GM12878 (cell line): ENCODE data around the gene EPDR1. TPM values are rescaled to one million over a fixed set of nuclear protein-coding genes. Genes with fewer than 3 reads are reported as not detected.

Experiments used
- ATAC-seq: fragments of 200-7000 bp; cut with Tn5 transposase; 3 replicates; pipeline ENCODE4 v1.9.1; 2020; ENCODE audit warnings: mild to moderate bottlenecking, moderate library complexity
- BruUV-seq: library from RNA; stranded (reverse); fragments of 400-500 nt; replicated peaks from 2 replicates; lab custom pipeline; 2021; lab: Mats Ljungman, UMichigan
- CTCF ChIA-PET: fragments of 300-600 bp; sonication (Branson Sonifier 250); formaldehyde crosslinking; extraction: SDS; loops from one replicate; lab custom pipeline; 2021; ENCODE audit warnings: inconsistent platforms; lab: Yijun Ruan, JAX
- POLR2A ChIA-PET: fragments of 350-600 bp; formaldehyde crosslinking; extraction: SDS; loops from one replicate; lab custom pipeline; 2021; ENCODE audit warnings: inconsistent platforms; lab: Charles Lee
- RAD21 ChIA-PET: fragments of 300-600 bp; sonication (Branson Sonifier 250); formaldehyde crosslinking; loops from one replicate; lab custom pipeline; 2023; ENCODE audit warnings: antibody characterized with exemption; ENCODE audit not compliant: unreplicated experiment; lab: Charles Lee
- SMC1A ChIA-PET: fragments of 300-600 bp; sonication (Branson Sonifier 250); formaldehyde crosslinking; loops from one replicate; lab custom pipeline; 2023; ENCODE audit not compliant: unreplicated experiment, uncharacterized antibody; lab: Charles Lee
- DNase-seq: peaks from one replicate; pipeline ENCODE4 v3.0.0-alpha.2; 2011; ENCODE audit warnings: low read depth, low spot score
- FAIRE-seq: peaks from 3 replicates; lab custom pipeline; 2011; peaks lifted over from hg19 to GRCh38; lab: Jason Lieb, UNC
- H2AFZ ChIP-seq: 2 replicates; pipeline ENCODE4 v1.6.0; 2011; ENCODE audit warnings: low read depth, low read length, control low read depth; ENCODE audit not compliant: control insufficient read depth
- H3K27ac ChIP-seq: 2 replicates; pipeline ENCODE4 v1.5.1; 2011; ENCODE audit warnings: control low read depth; ENCODE audit not compliant: control insufficient read depth, insufficient read depth
- H3K27me3 ChIP-seq, 2 experiments: replicated peaks in 1 of 2; 2 replicates each; pipeline versions ENCODE4 v1.6.0 to v1.6.1; 2011; ENCODE audit warnings: low read length in 1 of 2; ENCODE audit not compliant: control insufficient read depth in 2 of 2, insufficient read depth in 2 of 2
- H3K36me3 ChIP-seq, 2 experiments: 2 replicates each; pipeline ENCODE4 v1.5.1; 2011; ENCODE audit warnings: low read length in 1 of 2; ENCODE audit not compliant: control insufficient read depth in 2 of 2, insufficient read depth in 2 of 2
- H3K4me1 ChIP-seq: 2 replicates; pipeline ENCODE4 v1.6.1; 2011; ENCODE audit warnings: mild to moderate bottlenecking, low read length, moderate library complexity, mixed read lengths; ENCODE audit not compliant: control insufficient read depth, insufficient read depth
- H3K4me2 ChIP-seq: 2 replicates; pipeline ENCODE4 v1.6.0; 2011; ENCODE audit warnings: control low read depth; ENCODE audit not compliant: control insufficient read depth, insufficient read depth
- H3K4me3 ChIP-seq: fragments of 200-600 bp; sonication (generic); 2 replicates; pipeline ENCODE4 v1.5.1; 2016
- H3K79me2 ChIP-seq: 2 replicates; pipeline ENCODE4 v1.6.0; 2011; ENCODE audit warnings: low read length; ENCODE audit not compliant: control insufficient read depth, insufficient read depth
- H3K9ac ChIP-seq: 2 replicates; pipeline ENCODE4 v1.8.0; 2011; ENCODE audit warnings: low read length, control low read depth, mixed read lengths; ENCODE audit not compliant: control insufficient read depth, insufficient read depth
- H3K9me3 ChIP-seq: replicated peaks from 3 replicates; pipeline ENCODE4 v1.5.1; 2011; ENCODE audit warnings: mild to moderate bottlenecking, low read length; ENCODE audit not compliant: control insufficient read depth, insufficient read depth
- H4K20me1 ChIP-seq: 2 replicates; pipeline ENCODE4 v1.6.0; 2011; ENCODE audit not compliant: control insufficient read depth, insufficient read depth
- BHLHE40 ChIP-seq, 2 experiments: fragments of 450-650 bp in 1 of 2; IDR thresholded peaks; 2 replicates each; pipeline ENCODE4 v1.6.1; 2011 to 2017; ENCODE audit warnings: low read depth in 2 of 2, borderline replicate concordance in 1 of 2, improper control_type of control experiment in 1 of 2, low read length in 1 of 2, mild to moderate bottlenecking in 1 of 2
- GATAD2B ChIP-seq: fragments of 450-650 bp; conservative IDR thresholded peaks from 2 replicates; pipeline ENCODE4 v1.6.1; 2017; ENCODE audit warnings: low read depth, mild to moderate bottlenecking, moderate library complexity
- HDAC6 ChIP-seq: fragments of 200-600 bp; sonication (generic); IDR thresholded peaks from one replicate; pipeline ENCODE4 v1.8.0; 2017; ENCODE audit warnings: antibody characterized with exemption; ENCODE audit not compliant: unreplicated experiment
- MLLT1 ChIP-seq: fragments of 450-650 bp; IDR thresholded peaks from 2 replicates; pipeline ENCODE4 v1.6.1; 2016; ENCODE audit warnings: mild to moderate bottlenecking
- WGBS: methylation state at CpG from one replicate; pipeline ENCODE4 v1.1.6; 2016; ENCODE audit warnings: low lambda C conversion rate; ENCODE audit not compliant: insufficient replicate concordance, insufficient coverage; ENCODE audit errors: missing lambda C conversion rate; 5-methylcytosine and 5-hydroxymethylcytosine counted together
- in situ Hi-C: fragments of 300-500 bp; cut with MboI; formaldehyde crosslinking; loops from 9 replicates; pipeline ENCODE4 v1.14.3; 2018; ENCODE audit warnings: mixed read lengths
- intact Hi-C: fragments of 100-400 bp; cut with micrococcal nuclease; formaldehyde crosslinking; loops from one replicate; pipeline ENCODE4 v1.14.2; 2022; ENCODE audit not compliant: unreplicated experiment
- polyA plus RNA-seq, 11 experiments: library from polyadenylated mRNA; depleted of rRNA in 4 of 11; unstranded in 6 of 11; stranded (reverse) in 5 of 11; fragments of >200 nt; fragmentation: Nextera tagmentation in 4 of 11; fragmentation: Illumina TruSeq in 1 of 11; extraction: Ambion mirVana in 4 of 11; extraction: Trizol in 1 of 11; gene quantifications; 1 replicate in 1 of 11; 2 replicates in 10 of 11; pipeline versions ENCODE4 v1.2.1 to v1.2.3, GENCODE V29; 2011 to 2016; ENCODE audit warnings: inconsistent platforms in 2 of 11, missing spikeins in 2 of 11, low read depth in 1 of 11
- total RNA-seq, 4 experiments: library from RNA; depleted of rRNA in 3 of 4; stranded (reverse); fragments of >200 nt in 3 of 4; fragmentation: Illumina TruSeq in 1 of 4; extraction: Trizol in 1 of 4; gene quantifications; 2 replicates each; pipeline versions ENCODE4 v1.2.1 to v1.2.3, GENCODE V29; 2013 to 2021

Gene EPDR1
- total and polyA plus RNA-seq, 10 of the 15 experiments (the other 5 are each of a cell fraction or from before 2014, with no cell fraction given) = 1.2 to 18.8 (median 4.7) TPM

GRCh38 chr7:37916017-37916672 lies 4.3 kb upstream of the EPDR1 start:
- H3K9ac ChIP-seq = no peak overlapping the region
- peak in 1 of 2 experiments; percentile 5; a peak in 1 of 4 replicates for TF ChIP-seq BHLHE40 (IDR thresholded peaks at IDR 0.05; ENCODE audit: borderline replicate concordance in 1 of 2, low read depth in 2 of 2, low read length in 1 of 2)
- no peak for TF ChIP-seq MLLT1
- peak; percentile 54 for TF ChIP-seq HDAC6
- 0 out of 2 replicates have a peak, but pooled peaks have one; percentile 22 for TF ChIP-seq GATAD2B
- H3K36me3 ChIP-seq = no peaks in the 10 kb centered on the region
- no peak for DNase-seq
- in situ Hi-C loops = no loop called here
- SMC1A ChIA-PET = interaction anchor here (0.6 to 8.5 kb wide), 20 partner anchors 12 to 395 kb away, joined by 3 to 98 read pairs (median 4); no protein-coding TSS in a partner anchor
- H3K79me2 ChIP-seq = no peaks in the 10 kb centered on the region
- no peaks in the 10 kb centered on the region for H3K9me3 ChIP-seq
- RAD21 ChIA-PET = interaction anchor here (1.0 to 4.4 kb wide), 14 partner anchors 8 to 452 kb away, joined by 3 to 24 read pairs (median 12); no protein-coding TSS in a partner anchor
- peaks cover 8% of the 10 kb centered on the region for H3K4me1 ChIP-seq
- WGBS = 15% methylated on average over 57 of the region's 57 CpGs
- H3K4me2 ChIP-seq = peak overlapping the region; percentile 51
- no peak for FAIRE-seq
- POLR2A ChIA-PET = interaction anchor here (1.9 to 3.2 kb wide), 3 partner anchors 25 to 32 kb away, joined by 4 to 17 read pairs (median 11); no protein-coding TSS in a partner anchor
- H3K27ac ChIP-seq = no peak overlapping the region
- CTCF ChIA-PET = interaction anchor here (0.6 to 7.5 kb wide), 38 partner anchors 7 to 453 kb away, joined by 3 to 108 read pairs (median 8); no protein-coding TSS in a partner anchor
- peaks cover 0 to 4% of the 10 kb centered on the region in 2 experiments; a peak in 2 of 4 replicates for H3K27me3 ChIP-seq
- intact Hi-C loops = loop anchor here (5.0 kb wide), 3 partner anchors 106 to 306 kb away; no protein-coding TSS in a partner anchor
- H4K20me1 ChIP-seq = no peaks in the 10 kb centered on the region
- BruUV-seq = no TSS peak
- H3K4me3 ChIP-seq = peak overlapping the region; percentile 48
- peak overlapping the region; percentile 23 for H2AFZ ChIP-seq
- ATAC-seq = peak; percentile 7; the same call in 2 of the 3 replicates
